ENCODE measurements around the gene GLTPD2.

Gene GLTPD2

DNA sequence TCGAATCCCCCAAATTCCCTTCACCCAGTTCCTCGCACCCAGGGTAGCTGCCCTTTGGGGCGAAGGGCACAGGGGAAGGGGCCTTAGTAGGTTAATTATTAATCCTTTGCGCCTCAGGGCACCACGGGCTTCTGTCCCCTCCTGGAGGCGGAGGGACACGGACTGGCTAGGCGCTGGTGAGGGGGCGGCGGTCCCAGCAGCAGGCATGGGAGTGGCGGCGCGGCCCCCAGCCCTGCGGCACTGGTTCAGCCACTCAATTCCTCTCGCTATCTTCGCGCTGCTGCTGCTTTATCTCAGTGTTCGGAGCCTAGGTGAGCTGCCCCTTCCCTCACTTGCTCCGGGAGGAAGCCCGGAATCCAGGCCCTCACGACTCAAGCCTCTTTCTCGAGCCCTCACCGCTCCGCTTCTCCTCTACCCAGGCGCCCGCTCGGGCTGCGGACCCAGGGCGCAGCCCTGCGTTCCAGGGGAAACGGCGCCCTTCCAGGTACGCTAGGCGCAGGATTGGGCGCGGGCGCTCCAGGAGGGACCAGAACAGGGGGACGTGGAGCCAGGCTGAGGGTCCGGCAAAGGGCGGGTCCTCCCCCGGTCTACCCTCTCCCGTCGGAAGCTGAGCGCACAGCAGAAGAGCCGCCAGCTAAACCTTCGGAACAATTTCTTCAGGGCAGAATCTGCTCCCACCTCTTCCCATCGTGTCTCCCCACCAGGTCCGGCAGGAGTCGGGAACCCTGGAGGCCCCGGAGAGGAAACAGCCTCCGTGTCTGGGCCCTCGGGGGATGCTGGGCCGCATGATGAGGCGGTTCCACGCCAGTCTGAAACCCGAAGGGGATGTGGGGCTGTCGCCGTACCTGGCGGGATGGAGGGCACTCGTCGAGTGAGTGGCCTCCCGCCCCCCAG lies at the start of gene GLTPD2:
Gene GLTPD2, plus strand, starts transcription at position 158 of the 894 bp plus-strand sequence. Its CDS starts 48 bp downstream, at position 206.
- DNase-seq: peak in 3 of 56 donors; percentile 9 to 47 (median 11)

DNA sequence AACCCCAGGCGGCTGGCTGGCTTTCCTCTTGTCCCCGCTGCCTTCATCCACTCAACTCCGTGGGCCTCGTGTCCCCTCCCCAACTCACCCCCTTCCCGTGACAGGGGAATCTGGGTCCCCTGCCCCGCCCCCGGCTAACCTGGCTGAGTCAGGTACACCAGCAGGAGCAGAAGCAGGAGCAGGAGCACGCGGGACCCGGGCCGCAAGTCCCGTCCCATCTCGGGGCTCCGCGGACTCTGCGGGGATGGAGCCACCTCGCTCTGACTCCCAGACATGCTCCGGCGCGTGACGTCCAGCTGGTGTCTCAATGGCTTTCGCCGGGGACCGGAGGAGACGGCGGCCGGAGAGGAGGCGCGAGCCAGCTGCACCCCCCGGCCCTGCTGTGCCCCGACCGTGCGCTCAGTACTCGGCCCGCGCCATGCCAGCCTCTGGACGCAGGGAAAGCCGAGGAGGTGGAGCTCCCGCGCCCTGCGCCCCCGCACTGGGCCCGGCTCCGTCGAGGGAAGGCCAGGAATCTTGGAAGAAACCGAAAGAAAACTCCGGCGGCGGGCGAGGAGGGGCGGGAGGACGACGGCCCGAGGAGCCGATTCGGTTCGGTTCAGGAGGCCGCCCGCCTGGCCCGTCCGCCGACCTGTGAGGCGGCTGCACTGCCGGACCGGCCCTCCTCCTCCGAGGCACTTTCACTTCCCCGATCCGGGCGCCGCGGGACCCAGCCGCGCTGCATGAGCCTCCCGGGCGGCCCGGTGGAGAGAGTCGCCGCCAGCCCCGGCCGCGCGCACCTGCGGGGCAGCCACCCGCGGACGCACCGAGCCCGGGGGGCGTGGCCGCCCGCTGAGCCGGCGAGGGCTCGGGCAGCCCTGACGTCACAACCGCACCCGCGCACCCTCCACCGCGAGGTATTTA lies 49.4 kb upstream of the GLTPD2 start, which contains the start of the genes CXCL16 and ZMYND15:
Gene CXCL16, minus strand, starts transcription at position 807 of the 903 bp plus-strand sequence. Its CDS starts 589 bp downstream, at position 218.
Gene ZMYND15, plus strand, starts transcription at position 712 of the 903 bp plus-strand sequence. CDS start 716 bp downstream, outside the sequence.
- peak in 8 of 56 donors; percentile 19 to 62 (median 36) for DNase-seq

DNA sequence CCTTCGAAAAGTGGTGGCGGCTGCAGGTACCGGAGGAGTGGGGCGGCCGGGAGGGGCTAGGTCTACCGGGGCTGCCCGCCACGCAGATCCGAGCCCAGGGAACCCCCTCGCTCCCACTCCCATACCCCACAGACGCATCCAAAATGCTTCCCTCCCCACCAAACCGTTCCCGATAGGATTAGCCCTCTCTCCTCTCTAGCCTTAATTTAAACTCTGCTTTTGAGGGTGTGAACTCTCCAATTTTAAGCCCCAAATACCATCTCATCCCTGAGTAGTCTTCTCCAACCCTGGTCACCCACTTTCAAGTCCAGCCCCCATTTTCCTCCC lies 48.8 kb upstream of the GLTPD2 start:
- no peak for DNase-seq

DNA sequence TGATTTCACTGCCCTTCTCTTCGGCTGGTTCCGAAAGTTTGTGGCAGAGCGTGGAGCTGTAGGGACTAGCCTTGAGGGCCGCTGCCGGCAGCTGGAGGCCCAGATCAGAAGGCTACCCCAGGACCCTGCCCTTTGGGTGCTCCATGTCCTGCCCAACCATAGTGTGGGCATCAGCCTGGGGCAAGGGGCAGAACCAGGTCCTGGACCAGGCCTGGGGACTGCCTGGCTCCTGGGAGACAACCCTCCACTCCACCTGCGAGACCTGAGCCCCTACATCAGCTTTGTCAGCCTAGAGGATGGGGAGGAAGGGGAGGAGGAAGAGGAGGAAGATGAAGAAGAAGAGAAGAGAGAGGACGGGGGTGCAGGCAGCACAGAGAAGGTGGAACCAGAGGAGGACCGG lies 48.2 kb upstream of the GLTPD2 start:
- DNase-seq: no peak

DNA sequence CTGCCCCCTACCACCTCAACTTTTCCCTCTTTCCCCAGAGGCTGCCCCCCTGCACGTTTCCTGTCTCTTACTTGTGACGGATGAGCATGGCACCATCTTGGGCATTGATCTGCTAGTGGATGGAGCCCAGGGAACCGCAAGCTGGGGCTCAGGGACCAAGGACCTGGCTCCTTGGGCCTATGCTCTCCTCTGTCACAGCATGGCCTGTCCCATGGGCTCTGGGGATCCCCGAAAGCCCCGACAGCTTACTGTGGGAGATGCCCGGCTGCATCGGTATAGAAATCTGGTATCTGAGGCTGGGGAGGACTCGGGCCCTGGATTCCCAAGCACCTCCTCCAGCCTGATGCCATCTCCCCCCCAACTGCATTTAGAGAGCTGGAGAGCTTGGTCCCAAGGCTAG lies 47.2 kb upstream of the GLTPD2 start:
- no peak for DNase-seq

DNA sequence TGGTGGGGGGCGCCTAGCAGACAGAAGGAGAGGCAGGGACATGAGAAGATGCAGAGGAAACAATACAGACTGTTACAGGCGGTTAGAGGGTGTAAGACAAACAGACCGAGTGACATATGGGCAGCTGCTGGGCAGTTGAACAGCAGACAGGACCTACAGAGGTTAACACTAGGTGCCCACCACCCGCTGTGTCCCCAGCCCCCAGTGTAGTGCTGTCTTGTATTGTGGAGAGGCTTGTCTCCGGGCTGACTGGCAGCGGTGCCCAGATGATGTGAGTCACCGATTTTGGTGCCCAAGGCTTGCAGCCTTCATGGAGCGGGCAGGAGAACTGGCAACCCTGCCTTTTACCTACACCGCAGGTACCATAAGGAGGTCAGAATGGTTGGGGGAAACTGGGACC lies 46.6 kb upstream of the GLTPD2 start:
- DNase-seq: no peak

DNA sequence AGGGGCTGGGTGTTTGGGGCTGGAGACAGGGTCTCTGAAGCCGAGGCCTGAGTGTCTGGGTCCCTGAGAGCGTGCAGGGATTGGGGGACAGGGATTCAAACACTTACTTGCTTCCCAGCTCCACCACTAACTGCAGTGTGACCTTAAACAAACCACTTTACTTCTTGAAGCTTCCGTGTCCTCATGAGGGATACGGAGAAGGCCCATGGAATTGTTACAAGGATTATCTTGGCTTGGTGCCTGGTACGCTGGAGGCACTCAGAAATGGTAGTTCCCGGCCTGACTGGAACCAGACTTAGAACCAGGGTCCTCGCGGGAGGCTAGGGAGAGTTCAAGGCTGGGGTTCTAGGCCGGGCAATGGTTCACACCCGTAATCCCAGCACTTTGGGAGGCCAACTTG lies 46.1 kb upstream of the GLTPD2 start:
- no peak for DNase-seq

DNA sequence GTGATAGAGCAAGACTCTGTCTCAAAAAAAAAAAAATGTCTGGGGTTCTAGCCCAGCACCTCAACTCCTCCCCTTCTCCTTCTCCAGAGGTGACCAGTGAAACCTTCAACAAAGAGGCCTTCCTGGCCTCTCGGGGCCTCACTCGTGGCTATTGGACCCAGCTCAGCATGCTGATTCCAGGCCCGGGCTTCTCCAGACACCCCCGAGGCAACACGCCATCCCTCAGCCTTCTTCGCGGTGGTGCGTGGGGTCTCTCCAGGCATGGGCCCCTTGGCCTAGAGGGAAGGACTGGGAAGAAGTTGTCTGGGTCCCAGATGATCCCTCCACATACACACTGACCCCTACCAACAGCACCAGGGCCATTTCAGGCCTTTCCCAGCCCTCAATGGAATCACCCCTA lies 45.5 kb upstream of the GLTPD2 start:
- DNase-seq: no peak

DNA sequence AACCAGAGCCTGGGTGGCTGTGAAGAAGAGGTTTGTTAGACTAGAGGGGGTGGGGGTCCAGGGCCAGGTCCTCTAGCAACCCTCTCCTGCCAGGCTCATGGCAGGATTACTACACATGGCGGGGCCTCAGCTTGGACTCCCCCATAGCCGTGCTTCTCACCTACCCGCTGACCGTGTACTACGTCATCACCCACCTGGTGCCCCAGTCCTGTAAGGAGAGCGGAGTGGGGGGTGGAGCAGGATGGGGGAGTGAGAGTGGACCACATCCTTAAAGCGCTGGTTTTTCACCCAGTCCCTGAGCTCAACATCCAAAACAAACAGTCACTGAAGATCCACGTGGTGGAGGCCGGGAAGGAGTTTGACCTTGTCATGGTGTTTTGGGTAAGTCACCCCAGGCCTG lies 44.9 kb upstream of the GLTPD2 start:
- no peak for DNase-seq

DNA sequence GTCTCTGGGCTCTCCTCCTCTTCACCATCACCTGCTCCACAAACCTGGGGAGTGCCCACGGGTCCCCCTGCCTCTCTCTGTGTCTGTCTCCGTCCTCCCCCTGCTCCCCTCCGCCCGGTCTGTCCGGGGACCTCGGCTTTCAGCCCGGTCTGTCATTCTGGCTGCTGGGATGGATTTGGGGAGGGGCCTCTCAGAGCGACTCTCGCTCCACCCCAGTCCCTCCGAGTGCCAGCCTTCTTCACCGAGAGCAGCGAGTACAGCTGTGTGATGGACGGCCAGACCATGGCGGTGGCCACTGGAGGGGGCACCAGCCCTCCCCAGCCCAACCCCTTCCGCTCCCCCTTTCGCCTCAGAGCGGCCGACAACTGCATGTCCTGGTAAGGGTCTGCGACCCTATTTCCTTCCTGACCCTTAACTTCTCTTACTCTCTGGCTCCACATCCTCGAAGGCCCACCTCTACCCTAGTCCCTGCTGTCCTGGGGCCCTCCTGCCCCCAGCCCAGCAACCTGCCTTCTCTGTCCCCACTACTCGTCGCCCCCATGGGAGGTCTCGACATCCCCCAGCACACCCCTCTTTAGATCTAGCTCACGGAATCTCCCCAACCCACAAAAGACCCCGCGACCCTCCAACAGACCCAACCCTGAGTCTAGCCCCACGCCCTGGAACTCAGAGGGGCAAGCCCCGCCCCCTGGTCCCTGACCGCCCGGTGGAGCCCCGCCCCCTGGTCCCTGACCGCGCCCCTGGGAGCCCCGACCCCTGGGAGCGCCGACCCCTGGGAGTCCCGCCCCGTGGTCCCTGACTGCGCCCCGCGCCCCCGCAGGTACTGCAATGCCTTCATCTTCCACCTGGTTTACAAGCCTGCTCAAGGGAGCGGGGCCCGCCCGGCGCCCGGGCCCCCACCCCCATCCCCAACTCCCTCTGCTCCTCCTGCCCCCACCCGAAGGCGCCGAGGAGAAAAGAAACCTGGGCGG lies 43.5 kb upstream of the GLTPD2 start:
- no peak for DNase-seq

DNA sequence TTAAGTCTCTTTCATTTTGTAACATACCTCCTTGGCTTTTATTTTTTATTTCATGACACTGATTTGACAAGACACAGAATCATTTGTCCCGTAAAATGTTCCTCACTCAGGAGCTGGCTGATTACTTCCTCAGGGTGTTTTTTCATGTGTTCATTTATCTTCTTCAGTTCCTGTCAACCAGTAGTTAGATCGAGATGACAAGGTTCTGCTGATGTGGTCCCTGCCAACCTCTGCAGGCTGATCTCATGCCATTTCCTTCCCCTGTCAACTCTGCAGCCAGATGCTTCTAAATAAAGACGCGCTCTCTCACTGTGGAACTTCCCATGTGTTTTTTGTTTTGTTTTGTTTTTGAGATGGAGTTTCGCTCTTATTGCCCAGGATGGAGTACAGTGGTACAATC lies 40.9 kb upstream of the GLTPD2 start:
- DNase-seq: peak in 3 of 56 donors; percentile 18 to 41 (median 23)

DNA sequence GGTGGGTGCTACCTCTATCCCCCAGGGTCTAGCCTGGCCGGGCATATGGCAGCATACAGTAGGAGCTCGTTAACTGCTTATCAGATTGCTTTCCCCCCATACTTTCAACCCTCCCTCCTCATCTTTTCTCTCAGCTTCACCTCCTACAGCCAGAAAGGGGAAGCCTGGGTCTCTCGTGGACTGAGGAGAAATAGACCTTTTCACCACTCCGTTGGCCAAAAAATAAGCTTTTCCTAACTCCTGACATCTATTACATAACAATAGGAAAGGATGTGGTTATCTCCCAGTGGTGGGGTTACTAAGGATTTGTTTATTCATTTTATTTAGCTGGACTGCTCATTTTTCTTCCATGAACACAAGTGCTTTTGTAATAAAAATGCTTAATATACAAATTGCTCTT lies 40.1 kb upstream of the GLTPD2 start:
- no peak for DNase-seq

DNA sequence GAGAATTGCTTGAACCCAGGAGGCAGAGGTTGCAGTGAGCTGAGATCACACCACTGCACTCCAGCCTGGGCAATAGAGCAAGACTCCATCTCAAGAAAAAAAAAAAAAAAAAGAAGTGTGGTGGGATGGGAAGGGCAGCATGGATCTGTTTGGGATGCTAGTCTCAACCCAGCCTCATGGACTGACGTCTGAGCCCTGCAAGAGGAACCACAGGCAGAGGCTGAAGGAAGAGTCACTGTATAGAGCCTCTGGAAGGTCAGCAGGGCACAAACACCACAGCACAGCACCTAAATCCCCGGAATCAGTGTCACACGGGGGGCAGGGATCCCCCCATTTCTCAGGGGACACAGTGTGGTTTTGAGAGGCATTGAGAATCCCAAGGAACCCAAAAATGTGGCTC lies 38.2 kb upstream of the GLTPD2 start:
- DNase-seq: no peak

DNA sequence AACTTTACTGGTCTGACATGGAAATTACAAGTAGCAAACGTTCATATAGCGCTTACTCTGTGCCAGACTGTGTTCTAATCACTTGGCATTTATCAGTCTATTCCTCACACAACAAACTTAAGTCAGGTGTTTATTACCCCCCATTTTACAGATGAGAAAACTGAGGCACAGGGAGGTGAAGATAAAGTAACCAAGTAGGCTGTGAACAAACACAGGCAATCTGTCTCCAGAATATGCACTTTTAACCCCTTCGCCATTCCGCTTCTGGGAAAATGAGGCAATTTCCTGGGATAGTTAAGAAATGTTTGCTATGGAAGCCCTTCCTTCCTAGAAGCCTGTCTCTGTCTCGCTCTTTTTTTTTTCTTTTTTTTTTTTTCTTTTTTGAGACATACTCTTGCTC lies 36.8 kb upstream of the GLTPD2 start:
- DNase-seq: no peak

DNA sequence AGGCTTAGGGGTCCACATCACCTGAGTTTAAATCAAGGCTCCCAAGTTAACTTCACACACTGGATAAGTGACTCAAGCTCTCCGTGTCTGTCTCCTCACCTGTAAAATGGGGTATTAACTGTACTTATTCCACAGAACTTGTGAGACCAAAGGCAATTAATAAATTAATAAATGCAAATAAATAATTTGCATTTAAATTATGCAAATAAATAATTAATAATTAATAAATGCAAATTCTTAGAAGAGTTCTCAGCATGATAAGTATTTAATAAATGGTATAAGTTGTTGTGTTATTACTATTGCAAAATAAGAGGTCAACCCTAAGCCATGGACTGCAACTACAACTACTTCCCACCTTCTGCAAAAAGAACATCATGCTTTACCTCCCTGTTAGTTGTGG lies 35.4 kb upstream of the GLTPD2 start:
- DNase-seq: no peak

DNA sequence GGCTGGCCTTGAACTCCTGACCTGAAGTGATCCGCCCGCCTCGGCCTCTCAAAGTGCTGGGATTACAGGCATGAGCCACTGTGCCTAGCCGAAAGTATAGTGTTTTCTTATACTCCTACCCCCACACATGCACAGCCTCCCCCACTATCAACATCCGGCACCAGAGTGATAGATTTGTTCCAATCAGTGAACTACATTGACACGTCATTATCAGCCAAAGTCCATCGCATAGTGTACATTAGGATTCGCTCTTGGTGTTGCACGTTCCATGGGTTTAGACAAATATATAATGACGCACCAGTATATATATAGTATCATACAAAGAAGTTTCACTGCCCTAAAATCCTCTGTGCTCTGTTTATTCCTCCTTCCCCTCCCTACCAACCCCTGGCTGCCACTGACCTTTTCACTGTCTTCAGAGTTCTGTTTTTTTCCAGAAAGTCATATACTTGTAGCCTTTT lies 29.0 kb upstream of the GLTPD2 start:
- DNase-seq: no peak

DNA sequence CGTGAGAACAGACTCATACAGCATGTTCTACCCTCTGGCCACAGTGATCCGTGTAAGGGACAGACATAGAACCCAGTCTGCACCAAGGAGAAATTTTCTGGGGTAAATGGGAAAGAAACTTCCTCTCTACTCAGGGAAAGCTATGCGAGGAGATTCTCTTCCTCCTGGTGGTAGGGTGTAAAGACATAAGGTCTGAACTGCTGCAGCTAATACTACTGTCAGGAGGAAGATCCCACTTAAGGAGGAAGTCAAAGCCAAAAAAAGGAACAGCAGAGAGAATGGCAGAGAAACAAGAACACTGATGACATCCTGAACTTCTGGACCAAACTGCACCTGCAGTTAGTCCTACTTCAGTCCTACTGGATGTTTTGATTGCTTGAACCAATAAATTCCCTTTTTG lies 24.2 kb upstream of the GLTPD2 start:
- no peak for DNase-seq

DNA sequence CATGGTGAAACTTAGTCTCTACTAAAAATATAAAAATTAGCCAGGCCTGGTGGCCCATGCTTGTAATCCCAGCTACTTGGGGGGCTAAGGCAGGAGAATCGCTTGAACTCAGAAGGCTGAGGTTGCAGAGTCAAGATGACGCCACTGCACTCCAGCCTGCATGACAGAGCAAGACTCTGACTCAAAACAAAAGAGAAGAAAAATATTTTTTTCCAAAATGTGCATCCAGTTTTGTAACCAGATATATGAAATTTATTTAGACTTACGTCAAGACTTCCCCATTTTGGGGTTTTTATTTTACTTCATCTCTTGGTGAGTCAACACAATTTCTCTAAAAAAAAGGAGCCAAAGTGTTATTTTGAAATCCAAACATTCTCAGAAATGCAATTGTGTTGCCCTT lies 22.6 kb upstream of the GLTPD2 start:
- DNase-seq: no peak

DNA sequence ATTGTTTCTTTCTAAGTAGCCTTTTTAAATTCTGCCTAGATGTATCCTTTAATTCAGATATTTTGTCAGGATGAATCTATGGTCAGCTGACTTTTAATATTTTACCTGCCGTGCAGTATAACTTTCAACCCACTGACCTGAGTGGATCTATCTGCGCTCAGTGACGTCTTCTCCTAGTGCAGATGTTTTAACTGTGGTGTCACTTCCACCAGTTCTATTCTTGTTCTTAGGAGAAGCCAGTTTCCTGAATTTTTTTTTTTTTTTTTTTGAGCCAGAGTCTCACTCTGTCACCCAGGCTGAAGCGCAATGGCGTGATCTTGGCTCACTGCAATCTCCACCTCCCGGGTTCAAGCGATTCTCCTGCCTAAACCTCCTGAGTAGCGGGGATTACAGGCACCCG lies 22.0 kb upstream of the GLTPD2 start:
- no peak for DNase-seq

DNA sequence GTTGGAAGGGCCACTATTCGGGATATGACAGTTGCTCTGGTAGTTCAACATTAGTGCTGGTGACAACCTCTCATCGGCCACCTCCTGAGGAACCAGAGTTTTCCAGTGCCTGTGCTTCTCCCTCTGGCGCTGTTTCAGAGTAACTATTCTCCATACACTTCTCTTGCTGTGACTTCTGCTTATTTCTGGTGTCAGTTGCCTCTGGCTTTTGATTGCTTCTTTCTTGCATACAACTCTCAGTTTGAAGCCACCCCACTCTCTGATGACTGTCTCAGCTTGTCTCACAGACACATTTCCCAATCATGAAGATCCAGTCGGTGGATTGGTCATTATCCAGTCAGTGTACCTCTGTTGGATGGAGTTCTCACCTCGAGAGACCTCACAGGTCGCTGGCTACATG lies 20.5 kb upstream of the GLTPD2 start:
- no peak for DNase-seq

DNA sequence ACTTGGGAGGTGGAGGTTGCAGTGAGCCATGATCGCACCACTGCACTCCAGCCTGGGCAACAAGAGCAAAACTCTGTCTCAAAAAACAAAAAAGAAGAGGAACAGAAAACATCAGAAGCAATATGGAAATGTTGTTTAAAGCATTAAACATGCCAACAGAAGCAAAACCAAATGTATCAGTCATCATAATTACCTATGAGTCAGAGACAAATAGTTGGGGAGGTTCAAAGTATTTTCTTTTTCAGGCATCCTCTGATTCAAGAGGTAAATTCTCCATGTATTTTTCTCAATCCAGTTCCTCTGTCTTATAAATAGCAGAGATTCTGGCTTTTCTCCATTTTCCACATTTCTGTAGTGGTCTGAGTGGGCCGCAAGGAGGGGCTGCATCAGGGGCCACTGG lies 19.1 kb upstream of the GLTPD2 start:
- DNase-seq: no peak
